PC-3 (cell line): Measurements from ENCODE around the gene RAN.

Source experiments
- EZH2phosphoT487 ChIP-seq: fragments of 300-600 bp; sonication (generic); IDR thresholded peaks from 2 replicates; pipeline ENCODE4 v1.6.1; 2018; ENCODE audit warnings: mild to moderate bottlenecking, antibody characterized with exemption, low read length, borderline replicate concordance
- TF ChIP-seq, protein P1 (sequence below): fragments of 300-600 bp; sonication (generic); conservative IDR thresholded peaks from 2 replicates; pipeline ENCODE4 v1.5.1; 2017; ENCODE audit warnings: antibody characterized with exemption, low read depth, mild to moderate bottlenecking, low read length

DNA sequence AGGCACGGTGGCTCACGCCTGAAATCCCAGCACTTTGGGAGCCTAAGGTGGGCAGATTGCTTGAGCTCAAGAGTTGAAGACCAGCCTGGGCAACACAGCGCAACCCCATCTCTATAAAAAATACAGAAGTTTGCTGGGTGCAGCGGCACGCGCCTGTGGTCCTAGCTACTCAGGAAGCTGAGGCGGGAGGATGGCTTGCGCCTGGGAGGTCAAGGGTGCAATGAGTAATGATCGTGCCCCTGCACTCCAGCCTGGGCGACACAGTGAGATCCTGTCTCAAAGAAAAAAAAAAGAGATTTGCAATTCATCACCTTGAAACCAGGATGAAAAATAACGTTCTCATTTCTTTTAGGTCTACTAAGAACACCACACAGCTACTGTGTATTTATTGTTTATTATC lies 36.9 kb upstream of the RAN start:
- no peak for TF ChIP-seq EZH2phosphoT487
- TF ChIP-seq, protein P1, sequence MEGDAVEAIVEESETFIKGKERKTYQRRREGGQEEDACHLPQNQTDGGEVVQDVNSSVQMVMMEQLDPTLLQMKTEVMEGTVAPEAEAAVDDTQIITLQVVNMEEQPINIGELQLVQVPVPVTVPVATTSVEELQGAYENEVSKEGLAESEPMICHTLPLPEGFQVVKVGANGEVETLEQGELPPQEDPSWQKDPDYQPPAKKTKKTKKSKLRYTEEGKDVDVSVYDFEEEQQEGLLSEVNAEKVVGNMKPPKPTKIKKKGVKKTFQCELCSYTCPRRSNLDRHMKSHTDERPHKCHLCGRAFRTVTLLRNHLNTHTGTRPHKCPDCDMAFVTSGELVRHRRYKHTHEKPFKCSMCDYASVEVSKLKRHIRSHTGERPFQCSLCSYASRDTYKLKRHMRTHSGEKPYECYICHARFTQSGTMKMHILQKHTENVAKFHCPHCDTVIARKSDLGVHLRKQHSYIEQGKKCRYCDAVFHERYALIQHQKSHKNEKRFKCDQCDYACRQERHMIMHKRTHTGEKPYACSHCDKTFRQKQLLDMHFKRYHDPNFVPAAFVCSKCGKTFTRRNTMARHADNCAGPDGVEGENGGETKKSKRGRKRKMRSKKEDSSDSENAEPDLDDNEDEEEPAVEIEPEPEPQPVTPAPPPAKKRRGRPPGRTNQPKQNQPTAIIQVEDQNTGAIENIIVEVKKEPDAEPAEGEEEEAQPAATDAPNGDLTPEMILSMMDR: no peak
